ENCODE results near the gene USP37. TPM values are rescaled to one million over a fixed set of nuclear protein-coding genes. Genes with fewer than 3 reads are reported as not detected.
"Not testable (repeated sequence)": the region's sequence is repeated elsewhere in the genome, so short reads cannot be mapped to it uniquely, and the experiment has no call there.

USP37 gene
- total and polyA plus RNA-seq, 8 donors, result 2.1 to 8.6 (median 5.0) TPM

- 97 to 98% methylated on average over 1 of the region's 1 CpG for WGBS, 2 donors
- Histone ChIP-seq H3K4me3 (no peak overlapping the region), H3K4me1 (no peaks in the 10 kb centered on the region), H3K27ac (no peak overlapping the region), H3K9me3 (no peaks in the 10 kb centered on the region), H3K27me3 (no peaks in the 10 kb centered on the region), H3K36me3 (peaks cover 0 to 46% (median 18%) of the 10 kb centered on the region in 3 donors)
- TF ChIP-seq CTCF (IDR thresholded peaks at IDR 0.05), result no peak
- intact Hi-C loops (cut with DNase I), result no loop called here
- ATAC-seq (no peak), FAIRE-seq (no peak), DNase-seq (no peak)
These were observed 22.1 kb downstream of the USP37 start for GRCh38 chr2:218546012-218546411.

GRCh38 chr2:218540015-218540414 is 28.1 kb downstream of the USP37 start:
- ATAC-seq (no peak), FAIRE-seq (no peak), DNase-seq (no peak)
- H3K27me3 ChIP-seq, result no peaks in the 10 kb centered on the region
- TF ChIP-seq CTCF (IDR thresholded peaks at IDR 0.05), result no peak
- H3K4me1 ChIP-seq, result no peaks in the 10 kb centered on the region
- peaks cover 0 to 29% (median 7%) of the 10 kb centered on the region in 3 donors for H3K36me3 ChIP-seq
- no peak overlapping the region for H3K4me3 ChIP-seq
- H3K9me3 ChIP-seq, result no peaks in the 10 kb centered on the region
- 86 to 95% methylated on average over 3 of the region's 3 CpGs for WGBS, 2 donors
- intact Hi-C loops (cut with DNase I), result no loop called here
- H3K27ac ChIP-seq, result no peak overlapping the region

GRCh38 chr2:218536804-218537494 is 31.2 kb downstream of the USP37 start:
- WGBS, 2 donors, result 89 to 90% methylated on average over 6 of the region's 6 CpGs
- Histone ChIP-seq H3K36me3 (peaks cover 0 to 5% (median 4%) of the 10 kb centered on the region in 3 donors), H3K4me1 (no peaks in the 10 kb centered on the region), H3K27me3 (no peaks in the 10 kb centered on the region), H3K4me3 (no peak overlapping the region), H3K27ac (no peak overlapping the region), H3K9me3 (no peaks in the 10 kb centered on the region)
- ATAC-seq (no peak), FAIRE-seq (no peak), DNase-seq (no peak)
- TF ChIP-seq CTCF (IDR thresholded peaks at IDR 0.05), result no peak
- intact Hi-C loops (cut with DNase I), result no loop called here

- no peak for DNase-seq
- ATAC-seq, result no peak
- H3K27ac ChIP-seq, result no peak overlapping the region
- no peaks in the 10 kb centered on the region for H3K4me1 ChIP-seq
- no peaks in the 10 kb centered on the region for H3K9me3 ChIP-seq
- TF ChIP-seq CTCF (IDR thresholded peaks at IDR 0.05), result no peak
- no peaks in the 10 kb centered on the region for H3K27me3 ChIP-seq
- intact Hi-C loops (cut with DNase I), result no loop called here
- 98% methylated on average over 2 of the region's 2 CpGs for WGBS, 2 donors
- no peak for FAIRE-seq
- H3K4me3 ChIP-seq, result no peak overlapping the region
- H3K36me3 ChIP-seq, result peaks cover 0 to 32% (median 13%) of the 10 kb centered on the region in 3 donors
These were observed 38.2 kb downstream of the USP37 start for GRCh38 chr2:218529990-218530389.

GRCh38 chr2:218528409-218528808 is 39.7 kb downstream of the USP37 start:
- H3K4me1 ChIP-seq; ATAC-seq; H3K27ac ChIP-seq; H3K9me3 ChIP-seq; FAIRE-seq; DNase-seq; intact Hi-C loops (cut with DNase I); H3K27me3 ChIP-seq; H3K4me3 ChIP-seq: not testable (repeated sequence)
- 95 to 100% methylated on average over 2 of the region's 2 CpGs for WGBS, 2 donors
- H3K36me3 ChIP-seq, result peaks cover 0 to 32% (median 8%) of the 10 kb centered on the region in 3 donors

Data from pancreas (tissue), 10 donors.